AG04450 (cell line): ENCODE results near the gene DCLK2. TPM values are rescaled to one million over a fixed set of nuclear protein-coding genes. Genes with fewer than 3 reads are reported as not detected.

Experiments used
- CTCF ChIA-PET: fragments of 300-600, 350-600 bp; formaldehyde crosslinking; extraction: SDS; loops from one replicate; lab custom pipeline; 2022; ENCODE audit warnings: antibody characterized with exemption, inconsistent platforms; lab: Charles Lee
- POLR2A ChIA-PET: fragments of 350-600 bp; formaldehyde crosslinking; extraction: SDS; loops from one replicate; lab custom pipeline; 2021; ENCODE audit warnings: antibody characterized with exemption, inconsistent platforms; lab: Yijun Ruan, JAX
- DNase-seq: peaks from one replicate; pipeline ENCODE4 v3.0.0-alpha.2; 2011; ENCODE audit warnings: low read depth, low spot score
- H3K27ac ChIP-seq: one replicate; pipeline ENCODE4 v1.5.1; 2012; ENCODE audit warnings: low read depth, low read length, control low read depth
- H3K27me3 ChIP-seq: one replicate; pipeline ENCODE4 v1.6.0; 2012; ENCODE audit warnings: low read length; ENCODE audit not compliant: control insufficient read depth, insufficient read depth
- H3K4me3 ChIP-seq: 2 replicates; pipeline ENCODE4 v1.5.1; 2011; ENCODE audit warnings: mild to moderate bottlenecking, low read depth, low read length, control low read depth
- H3K9me3 ChIP-seq: 2 replicates; pipeline ENCODE4 v1.5.1; 2012; ENCODE audit warnings: low read length; ENCODE audit not compliant: control insufficient read depth, insufficient read depth
- polyA plus RNA-seq: library from polyadenylated mRNA; depleted of rRNA; stranded (reverse); fragments of >200 nt; gene quantifications from 2 replicates; pipeline ENCODE4 v1.2.3, GENCODE V29; 2011
- TF ChIP-seq, protein P1 (sequence below): IDR thresholded peaks from 2 replicates; pipeline ENCODE4 v1.5.1; 2011; ENCODE audit warnings: low read depth, low read length, control low read depth, inconsistent platforms

The DCLK2 gene
- polyA plus RNA-seq, 1 experiment: 7.3 TPM

DNA sequence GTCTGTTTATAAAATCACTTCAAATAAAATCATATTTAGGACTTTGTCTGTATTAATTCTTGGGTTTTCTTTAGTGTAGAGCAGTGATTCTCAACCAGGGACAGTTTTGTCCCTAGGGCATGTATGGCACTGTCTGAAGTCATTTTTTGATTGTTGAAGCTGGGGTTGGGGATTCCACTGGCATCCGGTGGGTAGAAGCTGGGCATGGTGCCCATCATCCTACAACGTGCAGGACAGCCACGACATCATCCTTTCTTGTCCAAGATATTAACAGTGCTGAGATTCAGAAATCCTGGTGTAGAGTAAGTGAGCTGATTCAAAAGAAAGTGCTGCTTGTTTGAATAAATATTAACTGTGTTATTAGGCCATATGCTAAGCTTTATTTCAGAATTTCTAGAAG lies 28.6 kb downstream of the DCLK2 start:
- no peaks in the 10 kb centered on the region for H3K9me3 ChIP-seq
- no peak for DNase-seq
- ChIA-PET CTCF (no interaction called here), POLR2A (no interaction called here)
- TF ChIP-seq, protein P1, sequence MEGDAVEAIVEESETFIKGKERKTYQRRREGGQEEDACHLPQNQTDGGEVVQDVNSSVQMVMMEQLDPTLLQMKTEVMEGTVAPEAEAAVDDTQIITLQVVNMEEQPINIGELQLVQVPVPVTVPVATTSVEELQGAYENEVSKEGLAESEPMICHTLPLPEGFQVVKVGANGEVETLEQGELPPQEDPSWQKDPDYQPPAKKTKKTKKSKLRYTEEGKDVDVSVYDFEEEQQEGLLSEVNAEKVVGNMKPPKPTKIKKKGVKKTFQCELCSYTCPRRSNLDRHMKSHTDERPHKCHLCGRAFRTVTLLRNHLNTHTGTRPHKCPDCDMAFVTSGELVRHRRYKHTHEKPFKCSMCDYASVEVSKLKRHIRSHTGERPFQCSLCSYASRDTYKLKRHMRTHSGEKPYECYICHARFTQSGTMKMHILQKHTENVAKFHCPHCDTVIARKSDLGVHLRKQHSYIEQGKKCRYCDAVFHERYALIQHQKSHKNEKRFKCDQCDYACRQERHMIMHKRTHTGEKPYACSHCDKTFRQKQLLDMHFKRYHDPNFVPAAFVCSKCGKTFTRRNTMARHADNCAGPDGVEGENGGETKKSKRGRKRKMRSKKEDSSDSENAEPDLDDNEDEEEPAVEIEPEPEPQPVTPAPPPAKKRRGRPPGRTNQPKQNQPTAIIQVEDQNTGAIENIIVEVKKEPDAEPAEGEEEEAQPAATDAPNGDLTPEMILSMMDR: no peak
- no peak overlapping the region for H3K27ac ChIP-seq
- H3K4me3 ChIP-seq: no peak overlapping the region
- no peaks in the 10 kb centered on the region for H3K27me3 ChIP-seq

DNA sequence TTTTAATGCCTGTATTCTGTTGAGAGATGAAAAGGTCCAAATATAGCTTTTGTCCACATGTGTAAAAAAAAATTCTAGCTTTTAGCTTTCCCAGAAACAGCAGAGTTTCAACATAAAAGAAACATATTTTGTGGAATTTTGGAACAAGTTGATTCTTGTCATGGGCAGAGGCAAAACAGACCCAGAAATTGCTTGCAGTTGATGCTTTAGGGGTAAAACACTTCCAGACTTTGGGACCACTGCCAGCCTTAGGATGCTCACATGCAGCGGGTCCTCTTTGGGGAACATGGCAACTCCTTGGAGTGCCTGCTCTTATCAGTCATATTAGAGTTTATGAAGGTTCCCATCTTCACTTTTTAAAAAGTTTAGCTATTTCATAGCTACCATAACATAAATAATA lies 30.4 kb downstream of the DCLK2 start:
- POLR2A ChIA-PET: no interaction called here
- no peak for DNase-seq
- TF ChIP-seq, protein P1: no peak

DNA sequence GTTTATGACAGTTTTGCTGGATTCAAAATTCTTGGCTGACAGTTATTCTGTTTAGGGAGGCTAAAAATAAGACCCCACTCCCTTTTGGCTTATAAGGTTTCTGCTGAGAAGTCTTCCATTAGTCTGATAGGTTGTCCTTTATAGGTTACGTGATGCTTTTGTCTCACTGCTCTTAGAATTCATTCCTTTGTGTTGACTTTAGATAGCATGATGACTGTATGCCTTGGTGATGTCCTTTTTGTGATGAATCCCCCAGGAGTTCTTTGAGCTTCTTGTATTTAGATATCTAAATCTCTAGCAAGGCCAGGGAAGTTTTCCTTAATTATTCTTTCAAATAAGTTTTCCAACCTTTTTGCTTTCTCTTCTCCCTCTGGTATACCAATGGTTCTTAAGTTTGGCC lies 36.4 kb downstream of the DCLK2 start:
- no peak for DNase-seq
- ChIA-PET POLR2A (no interaction called here), CTCF (interaction anchor here (1.1 to 2.0 kb wide), 2 partner anchors 128 to 135 kb away, joined by 3 to 5 read pairs; no protein-coding TSS in a partner anchor)
- no peak overlapping the region for H3K4me3 ChIP-seq
- TF ChIP-seq, protein P1: no peak
- H3K27me3 ChIP-seq: no peaks in the 10 kb centered on the region
- no peaks in the 10 kb centered on the region for H3K9me3 ChIP-seq
- no peak overlapping the region for H3K27ac ChIP-seq

More for the DNA sequence above, 30.4 kb downstream of the DCLK2 start:
- CTCF ChIA-PET: interaction anchor here (1.5 to 2.2 kb wide), 2 partner anchors 101 to 135 kb away, joined by 3 to 7 read pairs; no protein-coding TSS in a partner anchor
- Histone ChIP-seq H3K27me3 (no peaks in the 10 kb centered on the region), H3K27ac (no peak overlapping the region), H3K9me3 (no peaks in the 10 kb centered on the region), H3K4me3 (no peak overlapping the region)

DNA sequence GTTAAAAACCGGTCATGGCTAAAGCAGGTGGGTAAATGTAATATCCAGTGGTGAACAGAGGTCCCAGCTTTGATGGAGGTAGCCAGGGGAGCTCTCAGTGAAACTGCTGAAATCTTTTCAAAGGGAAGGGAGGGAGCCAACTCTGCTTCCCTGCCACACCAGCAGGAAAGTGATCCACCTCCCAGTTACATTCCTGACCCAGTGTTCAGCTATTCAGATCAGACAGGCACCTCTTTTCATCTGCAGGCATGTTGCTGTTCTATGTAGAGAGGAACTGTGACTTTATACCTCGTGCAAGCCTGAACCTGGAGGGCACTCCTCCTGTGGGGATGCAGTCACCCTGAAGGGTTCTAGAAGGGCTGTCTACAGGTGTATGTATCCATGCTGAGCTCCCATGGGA lies 37.6 kb downstream of the DCLK2 start:
- Histone ChIP-seq H3K4me3 (no peak overlapping the region), H3K27me3 (no peaks in the 10 kb centered on the region), H3K27ac (no peak overlapping the region), H3K9me3 (no peaks in the 10 kb centered on the region)
- POLR2A ChIA-PET: interaction anchor here (0.7 kb wide), 1 partner anchor 12 kb away, joined by 4 read pairs; no protein-coding TSS in a partner anchor
- DNase-seq: no peak
- CTCF ChIA-PET: interaction anchor here (1.0 to 1.1 kb wide), 2 partner anchors 94 to 136 kb away, joined by 3 read pairs; no protein-coding TSS in a partner anchor
- TF ChIP-seq, protein P1: no peak

DNA sequence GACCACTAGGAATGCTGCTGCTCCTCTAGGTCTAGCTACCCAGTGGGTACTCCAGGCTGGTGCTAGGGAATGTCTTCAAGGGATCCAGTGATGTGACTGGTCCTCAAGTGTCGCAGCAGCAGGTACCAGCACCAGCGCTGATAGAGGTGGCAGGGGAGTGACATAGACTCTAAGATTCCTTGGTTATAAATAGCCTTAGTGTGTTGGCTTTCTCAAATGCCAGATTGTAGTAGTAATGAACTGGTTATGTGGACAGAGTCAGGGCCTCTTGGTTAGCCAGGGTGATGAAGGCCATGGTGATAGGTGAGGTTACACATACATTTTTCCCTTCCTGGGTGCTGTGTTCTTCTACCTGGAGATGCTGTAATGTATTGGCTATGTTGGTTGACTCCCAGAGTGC lies 38.3 kb downstream of the DCLK2 start:
- no peak overlapping the region for H3K4me3 ChIP-seq
- DNase-seq: no peak
- H3K27me3 ChIP-seq: no peaks in the 10 kb centered on the region
- POLR2A ChIA-PET: interaction anchor here (0.7 kb wide), 1 partner anchor 11 kb away, joined by 4 read pairs; no protein-coding TSS in a partner anchor
- TF ChIP-seq, protein P1: no peak
- H3K27ac ChIP-seq: no peak overlapping the region
- CTCF ChIA-PET: interaction anchor here (1.0 kb wide), 1 partner anchor 93 kb away, joined by 3 read pairs; no protein-coding TSS in a partner anchor
- H3K9me3 ChIP-seq: no peaks in the 10 kb centered on the region
